Fibroblast of the conjunctiva (primary cell): ENCODE results near the gene DCDC2C.

ENCODE experiments used
- DNase-seq: peaks from one replicate; pipeline ENCODE4 v3.0.0-alpha.2; 2010; ENCODE audit warnings: low read depth

The DCDC2C gene

DNA sequence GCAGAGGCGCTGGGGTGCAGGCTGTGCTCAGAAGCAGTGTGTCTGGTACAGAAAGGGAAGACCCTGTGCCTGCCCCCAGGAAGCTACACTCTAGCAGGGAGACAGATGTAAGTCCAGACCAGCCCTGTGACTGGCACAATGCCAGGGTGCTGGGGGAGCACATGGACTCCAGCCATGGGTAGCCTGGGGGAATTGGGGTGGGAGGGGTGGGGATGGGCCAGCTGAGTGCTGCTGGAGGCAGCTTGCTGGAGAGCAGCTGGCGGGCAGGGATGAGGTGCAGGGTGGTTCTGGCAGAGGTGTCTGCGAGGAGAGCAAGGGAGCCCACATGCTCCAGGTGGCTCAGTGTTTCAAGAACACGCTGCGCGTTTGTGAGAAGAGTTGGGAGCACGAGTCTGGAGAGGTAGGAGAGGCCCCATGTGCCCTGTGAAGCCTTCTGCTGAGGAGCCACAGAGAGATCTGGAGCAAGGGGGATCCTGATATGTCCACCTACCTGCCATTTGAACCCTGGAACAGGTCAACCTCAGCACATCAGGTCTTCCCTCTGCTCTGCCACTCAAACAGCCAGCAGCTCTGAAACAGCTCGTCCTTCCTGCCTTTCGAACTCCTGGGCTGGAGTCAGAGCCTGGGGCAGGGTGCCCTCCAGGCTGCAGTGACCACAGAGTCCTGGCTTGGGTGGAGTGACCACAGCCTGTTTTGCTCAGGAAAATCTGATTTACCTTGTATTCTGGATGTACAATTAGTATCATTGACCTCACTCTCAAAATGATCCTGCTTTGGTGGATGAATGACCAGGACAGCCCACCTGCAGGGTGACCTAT, 30.3 kb upstream of the DCDC2C start:
- DNase-seq, result no peak

DNA sequence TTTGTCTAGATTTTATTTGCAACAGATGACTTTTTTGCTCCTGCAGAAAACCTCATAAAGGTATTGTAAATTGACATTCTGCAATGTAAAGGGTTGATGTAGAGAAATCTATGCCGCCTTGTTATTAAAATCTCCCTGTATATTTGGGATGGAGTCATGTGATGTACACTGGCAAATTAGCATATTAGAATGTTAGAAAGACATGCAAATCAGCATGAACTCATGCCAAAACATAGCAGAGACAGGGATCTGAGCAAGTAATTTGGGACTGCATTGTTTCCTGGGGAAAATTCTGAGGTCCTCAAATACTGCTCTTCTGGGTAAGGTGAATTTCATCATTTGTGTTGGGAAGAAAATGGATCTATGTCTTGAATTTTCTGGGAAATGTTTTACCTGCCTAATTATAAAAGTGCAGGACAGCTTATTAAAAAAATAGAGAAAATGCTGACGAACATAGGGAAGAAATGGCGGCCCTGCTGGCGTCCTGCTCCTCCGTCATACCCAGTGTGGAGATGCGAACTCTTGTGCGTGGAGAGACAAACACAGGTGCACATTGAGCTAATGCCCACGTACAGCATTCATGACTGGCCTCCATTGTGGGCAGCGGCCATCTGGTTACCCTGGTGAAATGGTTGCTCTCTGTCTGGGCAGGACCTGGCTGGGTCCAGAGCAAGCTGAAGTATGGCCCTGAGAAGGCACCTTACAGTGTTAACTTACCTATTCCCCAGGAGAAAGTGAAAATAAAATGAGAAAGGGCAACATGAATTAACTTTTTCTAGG, 29.1 kb upstream of the DCDC2C start:
- DNase-seq, result no peak

DNA sequence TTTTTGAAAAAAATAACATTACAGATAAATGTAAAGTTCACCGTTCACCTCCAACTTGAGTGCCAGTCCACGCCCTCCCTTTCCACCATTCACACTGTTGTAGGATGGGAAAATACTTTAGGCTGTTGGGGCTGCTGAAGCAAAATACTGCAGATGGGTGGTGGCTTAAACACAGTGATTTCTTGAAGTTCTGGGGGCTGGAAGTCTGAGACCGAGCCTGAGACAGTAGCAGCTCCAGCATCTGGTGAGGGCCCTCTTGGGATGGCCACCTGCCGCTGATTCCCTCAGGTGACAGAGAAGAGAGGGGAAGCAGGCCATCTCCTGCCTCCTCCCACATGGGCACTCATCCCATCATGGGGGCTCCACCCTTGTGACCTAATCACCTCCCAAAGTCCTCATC, 27.7 kb upstream of the DCDC2C start:
- no peak for DNase-seq

DNA sequence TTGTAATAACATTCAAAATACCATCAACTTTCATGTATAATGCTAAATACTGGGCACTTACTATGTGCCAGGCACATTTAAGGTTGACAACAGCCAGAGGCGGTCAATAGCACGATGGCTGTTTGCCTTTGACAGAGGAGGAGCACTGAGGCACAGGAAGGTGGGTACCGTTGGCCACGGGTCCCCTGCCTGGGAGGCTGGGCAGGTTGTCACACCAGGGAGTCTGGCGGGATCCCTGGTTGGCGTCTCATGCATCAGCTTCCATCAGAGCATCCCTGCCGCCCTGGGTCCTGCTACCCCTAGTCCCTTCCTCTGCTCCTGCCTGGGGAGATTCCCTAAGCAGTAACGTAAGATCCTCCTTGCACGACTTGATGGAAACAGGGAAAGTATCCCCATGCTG, 25.9 kb upstream of the DCDC2C start:
- no peak for DNase-seq

DNA sequence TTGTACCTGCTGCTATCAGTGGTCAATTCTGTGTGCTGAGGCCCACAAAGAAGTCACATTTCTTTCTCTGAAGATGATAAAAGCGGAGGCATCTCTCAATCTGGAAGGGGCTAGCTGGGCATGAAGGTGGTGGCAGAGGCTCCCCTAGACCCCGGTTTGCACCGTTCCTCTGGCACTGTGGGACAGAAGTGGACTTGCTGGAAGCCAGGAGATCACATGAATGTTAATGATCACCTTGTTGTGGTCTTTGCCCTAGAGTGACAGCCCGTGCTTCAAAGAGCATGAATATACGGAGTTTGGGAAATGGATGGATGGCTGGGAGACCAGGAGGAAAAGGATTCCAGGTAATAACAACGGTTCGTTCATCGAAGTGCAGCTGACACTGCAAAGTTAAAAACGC, 25.2 kb upstream of the DCDC2C start:
- DNase-seq, result no peak

DNA sequence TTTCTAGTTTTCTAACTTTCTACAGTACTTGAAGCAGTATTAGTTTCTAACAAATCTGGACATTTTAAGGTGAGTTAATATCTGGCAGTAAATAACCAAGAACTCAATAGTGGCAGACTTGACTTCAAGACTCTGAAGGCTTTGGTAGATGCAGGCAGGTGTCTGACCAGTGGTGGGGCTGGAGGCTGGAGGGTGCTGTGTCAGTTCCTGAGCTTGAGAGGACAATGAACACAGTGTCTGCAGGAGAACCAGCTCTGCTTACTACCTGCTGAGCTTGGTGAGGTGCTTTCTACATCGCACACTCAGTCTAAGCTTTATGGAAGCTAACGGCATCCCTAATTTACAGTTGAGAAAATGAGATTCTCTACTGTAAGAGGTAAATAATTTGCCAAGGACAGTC, 24.2 kb upstream of the DCDC2C start:
- DNase-seq, result no peak

DNA sequence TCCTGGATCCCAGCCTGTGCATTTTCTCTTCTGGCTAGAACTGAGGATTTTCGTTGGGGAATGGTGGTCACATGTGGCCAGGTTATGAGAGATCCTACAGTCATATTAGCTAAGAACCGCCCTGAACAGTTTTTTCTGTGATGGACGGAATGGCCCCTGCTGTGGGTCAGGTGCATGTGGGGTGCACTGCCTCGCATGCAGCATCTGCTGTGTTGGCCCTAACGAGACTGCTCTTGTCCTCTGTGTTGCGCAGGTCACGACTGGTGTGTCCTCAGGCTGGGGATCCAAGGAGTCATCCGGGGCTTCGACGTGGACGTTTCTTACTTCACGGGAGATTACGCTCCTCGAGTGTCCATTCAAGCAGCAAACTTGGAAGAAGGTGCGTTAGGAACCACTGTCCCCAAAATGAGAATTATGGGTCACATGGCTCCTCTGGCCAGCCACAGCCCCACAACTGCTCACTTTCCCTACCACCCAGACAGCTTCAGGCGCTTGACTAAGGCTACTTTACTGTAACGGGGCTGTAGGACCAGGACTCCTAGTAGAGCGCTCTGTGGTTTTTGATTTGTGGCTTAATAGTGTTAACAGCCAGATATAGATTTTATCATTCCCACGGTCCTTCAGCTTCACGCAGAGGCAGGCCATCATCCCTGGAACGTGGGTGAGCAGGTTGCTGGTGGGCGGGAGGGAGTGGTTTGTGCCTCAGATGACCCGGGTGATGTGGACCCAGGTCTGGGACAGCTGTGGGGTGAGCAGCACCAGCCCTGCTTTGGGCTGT, 23.6 kb upstream of the DCDC2C start:
- DNase-seq, result no peak

DNA sequence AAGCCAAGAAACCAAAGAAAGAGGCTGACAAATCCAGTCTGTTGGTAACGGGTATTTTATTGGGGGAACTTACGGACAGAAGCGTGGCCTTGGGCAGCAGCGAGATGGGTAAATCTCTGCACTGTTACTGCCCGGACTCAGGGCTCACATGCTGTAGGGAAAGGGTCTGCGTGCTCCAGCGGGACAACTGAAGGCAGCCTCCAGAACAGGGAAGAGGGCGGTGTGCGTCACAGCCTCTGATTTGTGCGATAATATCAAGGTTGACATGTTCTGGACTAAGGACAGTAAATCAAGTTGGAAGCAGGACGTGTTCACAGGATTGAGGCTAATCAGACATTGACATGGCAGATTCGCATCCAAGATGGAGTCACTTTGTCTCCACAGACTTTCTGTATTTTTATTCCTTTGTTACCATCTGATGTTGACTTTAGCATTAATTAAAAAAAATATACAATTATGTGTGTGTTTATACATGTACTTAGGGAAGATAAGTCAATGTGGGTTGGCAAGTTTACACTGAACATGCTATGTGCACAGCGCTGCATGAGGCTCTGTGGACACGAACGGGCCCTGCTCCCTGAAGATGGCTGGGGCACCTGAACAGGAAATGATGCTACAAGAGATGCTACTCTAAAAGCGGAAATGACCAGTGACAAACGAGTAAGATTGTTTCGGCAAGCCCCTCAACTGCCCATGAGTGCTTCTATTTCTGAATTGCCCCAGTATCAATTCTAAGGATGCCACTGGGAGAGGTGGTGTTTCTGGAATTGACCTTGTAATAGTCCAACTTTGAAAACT, 22.6 kb upstream of the DCDC2C start:
- no peak for DNase-seq

DNA sequence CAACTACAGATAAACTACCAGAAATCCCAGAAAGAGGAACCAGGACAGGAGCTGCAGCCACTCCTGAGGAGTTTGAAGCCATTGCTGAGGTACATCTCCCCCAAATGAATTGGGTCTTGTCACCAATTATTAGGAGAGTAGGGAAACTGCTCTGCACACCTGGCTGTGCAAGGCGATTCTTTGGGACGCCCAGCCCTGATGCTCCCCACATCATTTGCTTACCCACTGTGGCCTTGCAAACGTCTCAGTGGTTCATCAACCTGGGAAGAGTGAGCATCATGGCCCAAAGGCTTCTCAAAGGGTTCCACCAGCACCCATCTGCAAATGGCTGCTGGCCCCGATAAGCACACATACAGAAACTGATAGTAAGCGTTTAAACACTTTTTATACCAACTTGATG, 21.8 kb upstream of the DCDC2C start:
- DNase-seq, result no peak

DNA sequence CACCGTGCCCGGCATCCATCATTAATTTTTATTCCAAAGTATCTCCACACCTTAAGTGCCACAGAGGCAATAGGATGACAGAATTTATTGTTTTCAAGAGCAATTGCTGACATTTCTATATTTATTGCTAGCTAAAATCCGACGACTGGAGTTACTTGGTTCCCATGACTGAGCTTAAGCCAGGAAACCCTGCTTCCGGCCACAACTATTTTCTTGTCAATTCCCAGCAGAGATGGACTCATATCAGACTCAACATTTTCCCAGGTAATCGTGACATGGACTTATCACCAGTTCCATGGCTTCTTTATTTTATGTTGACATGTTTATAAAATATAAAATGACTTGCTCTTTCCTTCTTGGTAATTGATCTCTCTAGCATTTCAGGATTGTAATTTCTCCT, 20.6 kb upstream of the DCDC2C start:
- no peak for DNase-seq

DNA sequence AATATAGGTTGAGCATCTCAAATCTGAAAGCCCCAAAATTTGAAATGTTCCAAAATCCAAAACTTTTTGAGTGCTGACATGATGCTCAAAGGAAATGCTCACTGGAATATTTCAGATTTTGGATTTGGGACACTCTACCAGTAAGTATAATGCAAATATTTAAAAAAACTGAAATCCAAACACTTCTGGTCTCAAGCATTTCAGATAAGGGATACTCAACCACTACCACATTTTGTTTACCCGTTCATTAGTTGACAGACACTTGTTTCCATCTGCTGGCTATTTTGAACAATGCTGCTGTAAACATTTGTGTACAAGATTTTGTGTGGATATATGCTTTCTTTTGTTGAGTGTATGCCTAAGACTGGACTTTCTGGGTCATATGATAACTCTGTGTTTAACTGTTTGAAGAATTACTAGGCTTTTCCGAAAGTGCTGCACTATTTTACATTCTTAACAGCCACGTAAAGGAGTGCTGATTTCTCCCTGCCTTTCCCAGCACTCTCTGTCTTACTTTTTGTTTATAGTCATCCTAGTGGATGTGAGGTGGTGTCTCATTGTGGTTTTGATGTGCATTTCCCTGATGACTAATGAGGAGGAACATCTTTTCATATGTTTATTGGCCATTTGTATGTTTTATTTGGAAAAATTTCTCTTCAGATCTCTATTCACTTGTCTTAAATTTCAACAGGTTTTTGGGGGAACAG, 19.5 kb upstream of the DCDC2C start:
- no peak for DNase-seq

DNA sequence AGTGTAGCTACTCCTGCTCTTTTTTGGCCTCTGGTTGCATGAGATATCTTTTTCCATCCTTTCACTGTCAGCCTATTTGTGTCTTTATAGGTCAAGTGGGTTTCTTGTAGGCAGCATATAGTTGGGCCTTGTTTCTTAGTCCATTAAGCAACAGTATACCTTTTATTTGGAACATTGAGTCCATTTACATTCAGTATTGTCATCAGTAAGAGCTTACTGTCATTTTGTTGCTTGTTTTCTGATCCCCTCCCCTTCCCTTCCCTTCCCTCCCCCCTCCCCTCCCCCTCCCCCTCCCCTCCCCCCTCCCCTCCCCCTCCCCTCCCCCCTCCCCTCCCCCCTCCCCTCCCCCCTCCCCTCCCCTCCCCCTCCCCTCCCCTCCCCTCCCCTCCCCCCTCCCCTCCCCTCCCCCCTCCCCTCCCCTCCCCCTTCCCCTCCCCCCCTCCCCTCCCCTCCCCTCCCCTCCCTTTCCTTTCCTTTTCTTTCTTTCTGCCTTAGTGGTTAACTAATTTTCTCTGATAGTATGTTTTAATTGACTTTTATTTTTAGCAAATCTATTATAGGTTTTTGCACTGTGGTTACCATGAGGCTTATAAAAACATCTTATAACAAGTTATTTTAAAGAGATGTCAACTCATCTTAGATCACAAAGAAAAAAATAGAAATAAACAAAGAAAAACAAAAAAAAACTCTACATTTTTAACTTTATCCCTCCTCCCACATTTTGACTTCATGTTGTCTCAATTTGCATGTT, 13.2 kb upstream of the DCDC2C start:
- no peak for DNase-seq

DNA sequence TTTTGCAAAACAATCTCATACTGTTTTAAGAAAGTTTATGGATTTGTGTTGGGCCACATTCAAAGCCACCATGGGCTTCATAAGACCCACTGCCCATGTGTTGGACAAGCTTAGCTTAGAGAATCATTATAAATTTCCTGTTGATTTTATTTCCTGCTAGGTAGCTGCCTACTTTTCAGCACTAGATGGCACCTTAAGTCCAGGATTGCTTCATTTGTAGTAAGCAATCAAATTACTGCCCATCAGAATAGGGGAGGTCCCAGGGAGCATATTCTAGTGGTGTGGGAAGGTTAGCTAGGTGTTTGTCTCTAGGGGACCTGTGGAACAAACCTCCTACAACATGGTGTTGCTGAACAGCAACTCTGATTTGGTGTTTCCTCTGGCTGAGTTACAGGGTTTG, 11.0 kb upstream of the DCDC2C start:
- DNase-seq, result no peak

DNA sequence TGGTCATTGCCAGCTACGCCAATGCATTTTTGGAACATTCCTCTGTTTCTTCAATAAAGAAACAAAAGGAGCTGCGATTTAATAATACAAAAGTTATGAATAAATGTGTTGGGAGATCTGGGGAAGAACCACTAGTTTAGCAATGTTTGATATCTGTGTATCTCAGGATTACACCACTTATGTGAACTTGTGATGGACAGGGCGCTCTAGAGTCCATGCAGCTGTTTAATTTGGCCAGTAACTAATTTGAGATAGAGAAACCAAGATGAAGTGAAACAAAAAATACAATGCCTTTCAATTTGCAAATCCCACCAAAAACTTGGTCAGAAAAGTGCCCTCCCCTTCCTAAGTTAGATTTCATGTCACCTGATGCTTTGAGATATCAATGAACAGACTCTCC, 6.8 kb upstream of the DCDC2C start:
- no peak for DNase-seq

DNA sequence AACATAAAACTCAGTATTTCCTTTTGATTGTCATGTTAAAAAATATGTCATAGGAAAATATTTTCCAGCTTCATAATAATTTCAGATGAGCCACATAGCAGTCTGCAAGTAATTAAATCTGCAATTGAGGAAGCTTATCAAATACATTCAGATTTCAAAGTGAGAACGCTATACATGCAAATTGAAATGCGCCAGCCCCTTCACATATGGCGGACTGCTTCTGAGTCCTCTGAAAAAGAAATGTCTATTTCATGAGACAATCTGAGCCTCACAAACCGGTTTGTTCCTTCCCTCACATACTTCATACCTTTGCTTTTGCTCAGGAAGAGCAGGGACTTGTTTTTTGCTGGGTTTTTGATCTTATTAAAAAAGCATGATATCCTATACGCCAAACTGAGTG, 2.3 kb upstream of the DCDC2C start:
- DNase-seq, result no peak

DNA sequence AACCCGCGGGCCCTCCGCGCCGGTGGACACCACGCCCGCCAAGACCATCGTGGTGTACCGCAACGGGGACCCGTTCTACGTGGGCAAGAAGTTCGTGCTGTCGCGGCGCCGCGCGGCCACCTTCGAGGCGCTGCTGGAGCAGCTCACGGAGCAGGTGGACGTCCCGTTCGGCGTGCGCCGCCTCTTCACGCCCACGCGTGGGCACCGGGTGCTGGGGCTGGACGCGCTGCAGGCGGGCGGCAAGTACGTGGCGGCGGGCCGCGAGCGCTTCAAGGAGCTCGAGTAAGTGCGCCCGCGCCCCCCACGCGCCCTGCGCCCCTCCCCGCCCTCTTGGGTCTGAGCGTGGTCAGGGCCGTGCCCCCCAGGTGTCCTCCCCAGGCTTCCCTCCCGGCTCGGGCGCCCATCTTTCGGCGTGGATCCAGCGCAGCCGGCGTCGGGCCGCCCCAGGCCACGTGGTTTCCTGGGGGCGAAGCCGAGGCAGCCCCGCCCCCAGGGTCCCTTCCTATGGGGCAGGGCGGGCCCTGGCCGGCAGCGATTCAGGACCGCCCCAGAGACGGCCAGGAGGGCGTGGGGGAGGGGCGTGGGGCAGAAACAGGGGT, 481 bp downstream of the DCDC2C start:
- DNase-seq, result no peak

DNA sequence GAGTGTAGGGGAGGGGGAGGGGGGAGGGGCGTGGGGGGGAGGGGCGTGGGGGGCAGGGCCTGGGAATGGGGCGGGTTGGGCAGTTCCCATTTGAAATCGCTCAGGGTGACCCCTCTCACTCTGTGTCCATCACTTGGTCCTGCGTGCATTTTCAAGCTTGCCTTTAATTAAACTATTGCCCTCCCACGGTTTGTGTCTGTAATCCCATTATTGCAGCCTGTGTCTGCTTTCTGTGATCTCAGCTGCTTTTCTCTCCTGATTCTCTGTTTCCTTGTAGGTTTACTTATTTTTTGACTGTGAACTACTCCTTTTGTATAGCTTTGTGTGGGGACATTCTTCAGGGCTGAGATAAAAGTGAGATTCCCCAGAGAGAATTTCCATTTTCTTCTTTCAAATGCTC, 1.3 kb downstream of the DCDC2C start:
- DNase-seq, result no peak

DNA sequence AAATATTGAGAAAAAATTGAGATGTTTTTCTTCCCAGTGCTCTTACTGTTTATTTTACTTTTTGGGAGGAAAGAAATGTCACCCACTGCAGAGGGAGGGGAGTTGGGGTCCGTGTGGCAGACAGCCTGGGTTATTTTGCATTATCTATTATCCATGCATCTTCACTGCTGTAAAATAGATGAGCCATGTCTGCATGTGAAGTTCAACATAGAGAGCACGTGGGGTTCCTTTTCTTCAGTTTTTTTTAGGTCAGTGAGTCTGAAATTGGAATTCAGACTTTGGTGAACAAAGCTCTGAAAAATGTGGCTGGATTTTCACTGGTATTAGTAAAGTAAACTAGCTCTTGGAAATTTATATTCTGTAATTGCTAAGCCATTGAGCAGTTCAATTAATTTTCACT, 2.4 kb downstream of the DCDC2C start:
- no peak for DNase-seq

DNA sequence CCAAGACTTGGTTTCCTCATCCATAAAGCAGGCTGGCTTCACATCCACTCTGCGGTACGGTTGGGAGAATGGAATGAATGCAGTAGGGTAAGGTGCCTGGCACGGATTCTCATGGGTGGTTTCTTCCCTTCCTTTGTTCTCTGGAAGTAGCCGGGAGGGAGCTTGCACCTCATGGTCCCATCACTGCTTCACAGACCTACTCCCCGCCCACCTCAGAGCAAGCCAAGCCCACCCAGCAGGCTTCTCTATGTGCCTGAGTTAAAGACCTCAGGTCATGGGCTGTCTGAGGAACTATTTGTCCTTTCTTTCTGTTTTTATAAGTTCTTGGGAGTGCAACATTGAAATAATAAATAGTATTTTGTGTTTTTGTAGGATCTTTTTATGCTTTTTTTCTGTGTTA, 3.5 kb downstream of the DCDC2C start:
- no peak for DNase-seq

DNA sequence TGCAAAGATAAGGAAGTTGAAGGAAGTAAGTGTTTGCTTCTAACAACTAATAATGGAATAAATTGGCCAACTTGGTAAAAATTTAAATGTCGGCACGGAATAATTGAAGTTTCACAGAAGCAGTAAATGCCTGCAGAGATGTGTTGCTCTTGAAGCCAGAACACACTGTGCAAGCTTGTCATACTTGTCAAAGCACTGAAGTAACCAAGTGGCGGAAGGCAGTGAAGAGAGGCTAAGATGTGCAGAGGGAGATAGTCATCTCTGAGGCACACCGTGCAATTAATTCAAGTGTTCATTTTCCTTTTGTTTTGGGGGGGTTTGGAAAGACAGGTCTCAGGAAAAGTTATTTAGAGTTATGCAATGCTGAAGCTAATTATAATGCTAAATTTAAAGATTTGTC, 5.2 kb downstream of the DCDC2C start:
- DNase-seq, result no peak
